Body of pancreas (tissue), 4 donors: Measurements from ENCODE around the gene LRRC9. TPM values are rescaled to one million over a fixed set of nuclear protein-coding genes. Genes with fewer than 3 reads are reported as not detected.
A peak's percentile ranks its signal among the peaks of the same experiment; 100 is the strongest.

Experiments
- ATAC-seq: fragments of 150-250 bp; one replicate; pipeline ENCODE4 v1.9.1; 2016
- DNase-seq, 4 donors: peaks; one replicate each; pipeline ENCODE4 v3.0.0-alpha.2; 2019
- H3K27ac ChIP-seq, 4 donors: fragments of 200-600 bp; sonication (generic); 1 replicate in 3 of 4; 2 replicates in 1 of 4; pipeline versions ENCODE4 v1.5.1 to v1.6.1; 2016 to 2019; ENCODE audit warnings: mild to moderate bottlenecking in 1 of 4, mixed read lengths in 1 of 4, moderate library complexity in 1 of 4
- H3K27me3 ChIP-seq, 2 donors: fragments of 200-600 bp; sonication (generic); one replicate each; pipeline ENCODE4 v1.6.0; 2016; ENCODE audit warnings: mild to moderate bottlenecking in 1 of 2
- H3K36me3 ChIP-seq, 2 donors: fragments of 200-600 bp; sonication (generic); replicated peaks in 1 of 2; 2 replicates each; pipeline ENCODE4 v1.5.1; 2016; ENCODE audit warnings: low read depth in 2 of 2; ENCODE audit not compliant: insufficient read depth in 1 of 2
- H3K4me1 ChIP-seq: fragments of 200-600 bp; sonication (generic); one replicate; pipeline ENCODE4 v1.6.0; 2016
- H3K4me3 ChIP-seq, 2 donors: fragments of 200-600 bp; sonication (generic); 1 replicate in 1 of 2; 2 replicates in 1 of 2; pipeline ENCODE4 v1.5.1; 2016 to 2019
- H3K9me3 ChIP-seq, 3 donors: fragments of 200-600 bp; sonication (generic); 1 replicate in 2 of 3; 2 replicates in 1 of 3; pipeline ENCODE4 v1.5.1; 2016
- POLR2A ChIP-seq, 3 donors: fragments of 450-650 bp; IDR thresholded peaks; one replicate each; pipeline ENCODE4 v1.6.1; 2016; ENCODE audit warnings: antibody characterized with exemption in 3 of 3, mild to moderate bottlenecking in 2 of 3
- WGBS, 2 donors: methylation state at CpG; one replicate each; pipeline ENCODE4 v1.1.5; 2017; 5-methylcytosine and 5-hydroxymethylcytosine counted together
- intact Hi-C: fragments of 100-400 bp; cut with DNase I; formaldehyde crosslinking; loops from one replicate; pipeline ENCODE4 v1.15.1; 2023
- total RNA-seq, 2 donors: library from RNA; depleted of rRNA; stranded (reverse); fragments of >200 nt; gene quantifications; one replicate each; pipeline ENCODE4 v1.1.0, GENCODE V29; 2016
- TF ChIP-seq, protein P1 (sequence below), 7 experiments: fragments of 450-650 bp in 4 of 7; fragments of 200-600 bp in 3 of 7; sonication (generic) in 3 of 7; IDR thresholded peaks; one replicate each; pipeline ENCODE4 v1.5.1; 2016 to 2019; ENCODE audit warnings: antibody characterized with exemption in 7 of 7

The LRRC9 gene
- total RNA-seq = not detected

DNA sequence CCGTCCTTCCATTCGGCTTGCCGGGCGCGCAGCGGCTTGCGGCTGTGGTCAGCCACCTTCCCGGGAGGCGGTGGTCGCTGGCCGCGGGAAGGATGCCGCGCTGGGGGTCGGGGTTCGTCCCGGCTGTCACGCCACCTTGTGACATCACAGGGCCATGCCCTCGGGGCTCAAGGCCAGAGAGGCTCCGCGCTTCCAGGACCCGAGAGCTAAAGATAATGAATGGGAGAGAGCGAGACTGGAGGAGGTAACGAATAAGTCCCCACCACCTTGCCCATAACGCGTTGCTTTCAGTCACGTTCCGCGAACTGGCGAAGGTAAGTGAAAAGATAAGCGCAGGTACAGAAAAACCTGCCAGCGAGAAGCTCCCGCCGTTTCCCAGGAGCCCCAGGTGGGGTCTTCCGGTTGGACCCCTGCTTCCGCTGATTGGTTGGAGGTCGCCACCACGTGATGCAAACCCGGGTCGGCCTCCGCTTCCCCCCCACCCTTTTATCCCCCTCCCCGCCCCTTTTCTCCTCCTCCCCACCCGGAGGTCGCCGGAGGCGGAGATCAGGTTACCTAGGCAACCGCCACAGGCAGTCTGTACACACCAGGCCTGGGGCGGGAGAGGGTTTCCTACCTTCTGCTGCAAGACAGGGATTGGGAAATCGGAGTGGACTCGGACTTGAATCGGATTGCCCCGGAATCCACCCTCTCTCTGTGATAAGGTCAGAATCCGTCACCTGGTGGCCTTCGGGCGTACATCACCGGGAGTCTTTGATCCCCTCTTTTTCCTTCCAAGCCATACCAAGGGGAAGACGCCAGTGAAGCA is at the start of gene LRRC9:
LRRC9 (plus strand) TSS at position 575 of the 808 bp plus-strand sequence.
- Histone ChIP-seq H3K4me1 (peaks cover 14% of the 10 kb centered on the region), H3K27ac (no peak within 1 kb of the TSS), H3K36me3 (no peaks in the 10 kb centered on the region), H3K27me3 (no peaks in the 10 kb centered on the region), H3K9me3 (no peaks in the 10 kb centered on the region), H3K4me3 (peak within 1 kb of the TSS in 1 of 2 donors; percentile 20)
- DNase-seq (peak; percentile 46 to 75 (median 69)), ATAC-seq (peak; percentile 84)
- WGBS, 2 donors = 4% methylated on average over 52 to 57 of the region's 57 CpGs
- TF ChIP-seq, protein P1, sequence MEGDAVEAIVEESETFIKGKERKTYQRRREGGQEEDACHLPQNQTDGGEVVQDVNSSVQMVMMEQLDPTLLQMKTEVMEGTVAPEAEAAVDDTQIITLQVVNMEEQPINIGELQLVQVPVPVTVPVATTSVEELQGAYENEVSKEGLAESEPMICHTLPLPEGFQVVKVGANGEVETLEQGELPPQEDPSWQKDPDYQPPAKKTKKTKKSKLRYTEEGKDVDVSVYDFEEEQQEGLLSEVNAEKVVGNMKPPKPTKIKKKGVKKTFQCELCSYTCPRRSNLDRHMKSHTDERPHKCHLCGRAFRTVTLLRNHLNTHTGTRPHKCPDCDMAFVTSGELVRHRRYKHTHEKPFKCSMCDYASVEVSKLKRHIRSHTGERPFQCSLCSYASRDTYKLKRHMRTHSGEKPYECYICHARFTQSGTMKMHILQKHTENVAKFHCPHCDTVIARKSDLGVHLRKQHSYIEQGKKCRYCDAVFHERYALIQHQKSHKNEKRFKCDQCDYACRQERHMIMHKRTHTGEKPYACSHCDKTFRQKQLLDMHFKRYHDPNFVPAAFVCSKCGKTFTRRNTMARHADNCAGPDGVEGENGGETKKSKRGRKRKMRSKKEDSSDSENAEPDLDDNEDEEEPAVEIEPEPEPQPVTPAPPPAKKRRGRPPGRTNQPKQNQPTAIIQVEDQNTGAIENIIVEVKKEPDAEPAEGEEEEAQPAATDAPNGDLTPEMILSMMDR (IDR thresholded peaks at IDR 0.05) = no peak
- TF ChIP-seq POLR2A (IDR thresholded peaks at IDR 0.05) = peak in 1 of 3 donors; percentile 16
- intact Hi-C loops = no loop called here

DNA sequence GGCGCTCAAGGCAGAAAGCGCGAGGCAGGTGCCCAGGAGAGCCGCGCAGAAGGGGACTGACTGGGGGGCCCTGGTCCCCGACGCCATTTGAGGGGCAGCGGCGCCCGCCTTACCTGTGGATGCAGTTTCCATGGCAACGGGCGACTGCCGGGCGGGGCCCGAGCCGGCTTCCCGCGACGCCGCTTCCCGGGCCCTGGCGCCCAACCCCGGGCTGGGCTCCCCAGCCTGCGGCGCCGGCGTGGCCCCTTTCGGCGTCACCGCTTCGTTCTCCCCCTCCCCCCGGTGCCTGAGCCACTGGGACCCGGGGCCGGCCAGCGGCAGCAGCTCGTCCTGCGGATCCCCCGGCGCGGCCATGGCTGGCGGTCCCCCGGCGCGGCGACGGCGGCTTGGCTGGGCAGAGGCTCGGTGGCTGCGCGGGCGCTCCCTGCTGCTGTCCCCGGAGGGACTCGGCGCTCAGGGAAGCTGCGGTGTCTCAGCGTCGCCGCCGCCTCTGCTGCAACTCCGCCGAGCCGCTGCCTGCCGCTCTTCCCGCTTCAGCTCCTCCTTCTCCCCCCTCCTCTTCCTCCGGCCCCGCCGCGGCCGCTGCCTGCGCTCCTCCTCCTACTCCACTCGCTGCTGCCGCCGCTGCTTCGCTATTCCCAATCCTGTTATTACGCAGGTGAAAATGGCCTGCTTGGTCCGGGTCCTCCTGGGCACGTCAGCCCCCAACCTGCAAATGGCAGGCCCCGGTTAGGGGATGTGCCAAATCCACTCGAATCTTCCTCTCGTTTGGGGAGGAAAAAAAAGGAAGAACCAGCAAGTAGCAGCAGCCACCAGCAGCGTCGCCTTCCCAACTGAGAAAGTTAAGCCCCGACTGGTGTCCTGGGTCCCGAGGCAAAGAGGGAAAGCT is 49.4 kb upstream of the LRRC9 start, which contains the start of gene RTN1:
RTN1 (minus strand) TSS at position 500 of the 889 bp plus-strand sequence; CDS start at position 354, 146 bp downstream.
- WGBS, 2 donors = 1% methylated on average over 24 to 83 of the region's 84 CpGs
- intact Hi-C loops = no loop called here
- peaks cover 0 to 7% of the 10 kb centered on the region in 2 donors for H3K27me3 ChIP-seq
- peaks cover 19% of the 10 kb centered on the region for H3K4me1 ChIP-seq
- DNase-seq (peak; percentile 53 to 69 (median 62)), ATAC-seq (peak; percentile 84)
- H3K27ac ChIP-seq = peak within 1 kb of the TSS in 2 of 4 donors; percentile 25 to 55
- TF ChIP-seq POLR2A (IDR thresholded peaks at IDR 0.05) = peak in 2 of 3 donors; percentile 21 to 53
- TF ChIP-seq, protein P1 (IDR thresholded peaks at IDR 0.05) = no peak
- H3K4me3 ChIP-seq = peak within 1 kb of the TSS; percentile 19 to 51
- H3K9me3 ChIP-seq = no peaks in the 10 kb centered on the region
- H3K36me3 ChIP-seq = no peaks in the 10 kb centered on the region

DNA sequence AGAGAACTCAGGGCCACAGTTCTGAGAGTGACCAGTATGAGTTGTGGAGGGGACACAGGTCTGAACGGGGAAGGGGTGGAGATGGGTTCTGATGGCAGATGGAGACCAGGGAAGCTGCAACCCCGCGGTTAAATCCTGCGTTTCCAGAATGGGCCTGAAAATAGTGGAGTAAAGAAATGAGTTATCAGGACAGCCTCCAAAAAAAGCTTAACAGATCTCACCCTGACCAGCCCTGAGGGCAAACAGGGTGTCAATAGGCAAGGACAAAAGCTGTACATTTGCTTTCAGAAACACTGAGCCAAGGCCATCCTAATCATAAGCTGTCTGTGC is 48.8 kb upstream of the LRRC9 start:
- intact Hi-C loops = no loop called here
- DNase-seq (no peak), ATAC-seq (no peak)
- Histone ChIP-seq H3K36me3 (no peaks in the 10 kb centered on the region), H3K4me3 (no peak overlapping the region), H3K4me1 (peaks cover 19% of the 10 kb centered on the region), H3K27ac (no peak overlapping the region), H3K9me3 (no peaks in the 10 kb centered on the region), H3K27me3 (peaks cover 0 to 7% of the 10 kb centered on the region in 2 donors)
- TF ChIP-seq POLR2A (IDR thresholded peaks at IDR 0.05) = no peak
- TF ChIP-seq, protein P1 (IDR thresholded peaks at IDR 0.05) = no peak
- 3 to 9% methylated on average over 4 of the region's 4 CpGs for WGBS, 2 donors

DNA sequence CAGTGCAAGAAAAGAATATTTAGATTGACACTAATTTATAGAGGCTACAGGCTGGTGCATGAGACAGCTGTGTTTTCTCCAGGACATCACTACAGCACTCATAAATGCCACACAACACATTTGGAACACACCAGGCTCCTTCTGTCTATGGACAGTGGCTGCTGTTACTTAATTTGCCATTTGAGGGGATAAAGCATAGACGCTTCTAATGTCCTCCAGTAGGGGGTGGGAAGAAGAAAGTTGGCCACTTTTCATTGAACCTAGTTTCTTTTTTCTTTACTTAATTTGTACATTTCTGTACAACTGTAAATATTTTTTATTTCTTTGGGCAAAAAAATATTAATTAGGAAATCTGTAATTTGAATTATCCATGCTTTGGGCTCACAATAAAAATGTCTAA is 37.0 kb upstream of the LRRC9 start:
- WGBS, 2 donors = 51 to 53% methylated on average over 1 of the region's 1 CpG
- no peak for TF ChIP-seq POLR2A (IDR thresholded peaks at IDR 0.05)
- TF ChIP-seq, protein P1 (IDR thresholded peaks at IDR 0.05) = no peak
- H3K36me3 ChIP-seq = no peaks in the 10 kb centered on the region
- DNase-seq (no peak), ATAC-seq (no peak)
- no peaks in the 10 kb centered on the region for H3K4me1 ChIP-seq
- H3K9me3 ChIP-seq = no peaks in the 10 kb centered on the region
- no peak overlapping the region for H3K27ac ChIP-seq
- intact Hi-C loops = no loop called here
- H3K27me3 ChIP-seq = no peaks in the 10 kb centered on the region
- H3K4me3 ChIP-seq = no peak overlapping the region
